H1 (cell line): ENCODE results near the gene DYSF. TPM values are rescaled to one million over a fixed set of nuclear protein-coding genes. Genes with fewer than 3 reads are reported as not detected.
"Not testable (repeated sequence)": the region's sequence is repeated elsewhere in the genome, so short reads cannot be mapped to it uniquely, and the experiment has no call there.

Source experiments
- CTCF ChIA-PET: fragments of 300-600 bp; sonication (Branson Sonifier 250); formaldehyde crosslinking; loops from one replicate; lab custom pipeline; 2021; ENCODE audit not compliant: partially characterized antibody; lab: Charles Lee
- POLR2A ChIA-PET: fragments of 300-600 bp; sonication (Branson Sonifier 250); formaldehyde crosslinking; loops from one replicate; lab custom pipeline; 2021; ENCODE audit warnings: inconsistent platforms; ENCODE audit not compliant: partially characterized antibody; lab: Charles Lee
- DNase-seq, 2 experiments: peaks; one replicate each; pipeline versions ENCODE4 v3.0.0 to v3.0.0-alpha.2; 2010 to 2022; ENCODE audit warnings: low spot score in 2 of 2, low read depth in 1 of 2, mixed read lengths in 1 of 2
- FAIRE-seq: peaks from 2 replicates; lab custom pipeline; 2011; peaks lifted over from hg19 to GRCh38; lab: Jason Lieb, UNC
- H2AFZ ChIP-seq: 2 replicates; pipeline ENCODE4 v1.8.1; 2012; ENCODE audit warnings: low read length, inconsistent platforms
- H2AK5ac ChIP-seq: 2 replicates; pipeline ENCODE4 v1.6.1; 2013; ENCODE audit warnings: low read depth, low read length
- H2BK120ac ChIP-seq: replicated peaks from 2 replicates; pipeline ENCODE3; 2013; ENCODE audit warnings: low read depth, low read length, inconsistent platforms
- H2BK12ac ChIP-seq: 2 replicates; pipeline ENCODE4 v1.6.1; 2013; ENCODE audit warnings: low read depth, low read length
- H2BK15ac ChIP-seq: 2 replicates; pipeline ENCODE4 v1.6.1; 2013; ENCODE audit warnings: low read length
- H2BK20ac ChIP-seq: 2 replicates; pipeline ENCODE4 v1.6.1; 2013; ENCODE audit warnings: low read length
- H2BK5ac ChIP-seq: 2 replicates; pipeline ENCODE4 v1.6.1; 2013; ENCODE audit warnings: low read depth, low read length
- H3K14ac ChIP-seq: 2 replicates; pipeline ENCODE4 v1.6.1; 2013; ENCODE audit warnings: inconsistent platforms; ENCODE audit not compliant: insufficient read length
- H3K18ac ChIP-seq: 2 replicates; pipeline ENCODE4 v1.6.1; 2013; ENCODE audit warnings: low read length; ENCODE audit errors: extremely low read depth
- H3K23ac ChIP-seq: 2 replicates; pipeline ENCODE4 v1.6.1; 2013; ENCODE audit warnings: inconsistent platforms; ENCODE audit not compliant: insufficient read length
- H3K23me2 ChIP-seq: 2 replicates; pipeline ENCODE4 v1.6.1; 2013; ENCODE audit warnings: low read depth, low read length
- H3K27ac ChIP-seq: 2 replicates; pipeline ENCODE4 v1.6.1; 2011; ENCODE audit warnings: low read depth, low read length, inconsistent platforms
- H3K27me3 ChIP-seq, 4 experiments: replicated peaks in 1 of 4; 1 replicate in 1 of 4; 2 replicates in 3 of 4; pipeline versions ENCODE4 v1.6.1 to v1.8.1; 2011 to 2013; ENCODE audit warnings: low read length in 3 of 4, mild to moderate bottlenecking in 3 of 4, inconsistent platforms in 2 of 4, mixed read lengths in 2 of 4, moderate library complexity in 1 of 4; ENCODE audit not compliant: control insufficient read depth in 3 of 4, insufficient read depth in 3 of 4; ENCODE audit errors: extremely low read depth in 1 of 4
- H3K36me3 ChIP-seq, 4 experiments: 2 replicates each; pipeline versions ENCODE4 v1.6.1 to v1.8.1; 2011 to 2013; ENCODE audit warnings: mild to moderate bottlenecking in 4 of 4, low read length in 3 of 4, moderate library complexity in 2 of 4, control low read depth in 1 of 4, inconsistent platforms in 1 of 4; ENCODE audit not compliant: insufficient read depth in 4 of 4, control insufficient read depth in 2 of 4
- H3K4ac ChIP-seq: replicated peaks from 2 replicates; pipeline ENCODE3; 2013; ENCODE audit warnings: low read length, low read depth, mixed read lengths, inconsistent platforms; ENCODE audit not compliant: insufficient read length
- H3K4me1 ChIP-seq, 4 experiments: replicated peaks in 1 of 4; 1 replicate in 1 of 4; 2 replicates in 3 of 4; pipeline versions ENCODE4 v1.6.1 to v1.8.1; 2011 to 2013; ENCODE audit warnings: low read length in 3 of 4, inconsistent platforms in 2 of 4, mixed read lengths in 1 of 4; ENCODE audit not compliant: insufficient read depth in 4 of 4, control insufficient read depth in 3 of 4
- H3K4me2 ChIP-seq, 2 experiments: 2 replicates each; pipeline versions ENCODE4 v1.6.1 to v1.8.1; 2011 to 2013; ENCODE audit warnings: low read depth in 2 of 2, low read length in 2 of 2, control low read depth in 1 of 2, inconsistent platforms in 1 of 2, mild to moderate bottlenecking in 1 of 2; ENCODE audit not compliant: insufficient read depth in 1 of 2
- H3K4me3 ChIP-seq, 4 experiments: fragments of 200-600, 300-600 bp in 1 of 4; sonication (generic), shearing (Covaris generic), sonication (Bioruptor Twin) in 1 of 4; 2 replicates each; pipeline versions ENCODE4 v1.5.1 to v1.8.1; 2011 to 2016; ENCODE audit warnings: low read length in 4 of 4, low read depth in 3 of 4, control low read depth in 2 of 4, inconsistent platforms in 2 of 4, mild to moderate bottlenecking in 2 of 4, mixed read lengths in 1 of 4, moderate library complexity in 1 of 4; ENCODE audit not compliant: insufficient read depth in 2 of 4; ENCODE audit errors: extremely low read depth in 1 of 4
- H3K56ac ChIP-seq: replicated peaks from 2 replicates; pipeline ENCODE3; 2013; ENCODE audit warnings: low read depth, mild to moderate bottlenecking, mixed read lengths, low read length, inconsistent platforms; ENCODE audit not compliant: insufficient read length
- H3K79me1 ChIP-seq: 2 replicates; pipeline ENCODE4 v1.6.1; 2013; ENCODE audit warnings: low read depth, low read length, control low read depth
- H3K79me2 ChIP-seq, 2 experiments: 2 replicates each; pipeline versions ENCODE4 v1.6.1 to v1.8.1; 2012 to 2013; ENCODE audit warnings: low read length in 2 of 2, mild to moderate bottlenecking in 2 of 2, inconsistent platforms in 1 of 2; ENCODE audit not compliant: insufficient read depth in 2 of 2, control insufficient read depth in 1 of 2
- H3K9ac ChIP-seq, 4 experiments: replicated peaks in 1 of 4; 1 replicate in 1 of 4; 2 replicates in 3 of 4; pipeline versions ENCODE4 v1.6.1 to v1.8.1; 2011 to 2013; ENCODE audit warnings: low read depth in 3 of 4, low read length in 3 of 4, control low read depth in 2 of 4, mild to moderate bottlenecking in 2 of 4, moderate library complexity in 2 of 4, inconsistent platforms in 1 of 4; ENCODE audit errors: extremely low read depth in 1 of 4
- H3K9me3 ChIP-seq, 2 experiments: 2 replicates each; pipeline versions ENCODE4 v1.6.1 to v1.8.1; 2012 to 2013; ENCODE audit warnings: mild to moderate bottlenecking in 2 of 2, moderate library complexity in 2 of 2, control low read depth in 1 of 2, inconsistent platforms in 1 of 2, low read depth in 1 of 2, low read length in 1 of 2, mixed read lengths in 1 of 2; ENCODE audit not compliant: insufficient read depth in 2 of 2
- H4K20me1 ChIP-seq, 2 experiments: replicated peaks in 1 of 2; 2 replicates each; pipeline versions ENCODE3 to v1.8.1; 2011 to 2013; ENCODE audit warnings: inconsistent platforms in 2 of 2, low read length in 2 of 2, mild to moderate bottlenecking in 1 of 2; ENCODE audit not compliant: insufficient read depth in 2 of 2, control insufficient read depth in 1 of 2
- H4K5ac ChIP-seq: 2 replicates; pipeline ENCODE4 v1.6.1; 2013; ENCODE audit warnings: low read length, low read depth, mixed read lengths, inconsistent platforms; ENCODE audit not compliant: insufficient read length
- H4K8ac ChIP-seq: 2 replicates; pipeline ENCODE4 v1.8.0; 2013; ENCODE audit warnings: mild to moderate bottlenecking, moderate library complexity, low read length, inconsistent platforms; ENCODE audit not compliant: insufficient read depth; ENCODE audit errors: extremely low read depth
- H4K91ac ChIP-seq: replicated peaks from 2 replicates; pipeline ENCODE3; 2013; ENCODE audit warnings: low read length, mixed read lengths, inconsistent platforms; ENCODE audit not compliant: insufficient read length
- KDM1A ChIP-seq: fragments of 200-600, 300-600 bp; sonication (generic); IDR thresholded peaks from 2 replicates; pipeline ENCODE4 v1.7.1; 2016; ENCODE audit warnings: mild to moderate bottlenecking, low read length, borderline replicate concordance
- WGBS, 2 experiments: shearing (Covaris generic) in 1 of 2; methylation state at CpG; one replicate each; pipeline versions ENCODE4 v1.1.6 to v1.1.7; 2013 to 2015; ENCODE audit warnings: low lambda C conversion rate in 2 of 2, mixed read lengths in 2 of 2, inconsistent platforms in 1 of 2, low coverage in 1 of 2, missing lambda C conversion rate in 1 of 2; ENCODE audit not compliant: insufficient replicate concordance in 2 of 2, insufficient coverage in 1 of 2, insufficient read length in 1 of 2; ENCODE audit errors: extremely low coverage in 1 of 2, missing lambda C conversion rate in 1 of 2; 5-methylcytosine and 5-hydroxymethylcytosine counted together
- polyA plus RNA-seq, 7 experiments: library from polyadenylated mRNA; depleted of rRNA in 3 of 7; stranded (reverse) in 5 of 7; unstranded in 2 of 7; fragments of >200 nt in 5 of 7; fragments of 200-250 nt in 2 of 7; gene quantifications; 1 replicate in 5 of 7; 2 replicates in 1 of 7; 4 replicates in 1 of 7; pipeline versions ENCODE4 v1.2.1 to v1.2.3, GENCODE V29; 2011 to 2013; ENCODE audit warnings: missing spikeins in 2 of 7, mixed read lengths in 2 of 7
- total RNA-seq: library from RNA; stranded (reverse); fragmentation: NEBNext Ultra II Directional; extraction: Animal tissue kit (Norgen Biotek cat#: 25700); gene quantifications from 2 replicates; pipeline ENCODE4 v1.2.1, GENCODE V29; 2021

DYSF gene
- total and polyA plus RNA-seq, 2 of the 8 experiments (the other 6 are each of a cell fraction or from before 2014, with no cell fraction given): 5.8 to 7.1 TPM

- H3K14ac ChIP-seq, H4K5ac ChIP-seq, H2BK12ac ChIP-seq, H3K79me2 ChIP-seq, H4K8ac ChIP-seq, H2BK20ac ChIP-seq, FAIRE-seq, H4K91ac ChIP-seq, H3K18ac ChIP-seq, H3K27ac ChIP-seq, H3K23ac ChIP-seq, H2AFZ ChIP-seq, DNase-seq, H2BK15ac ChIP-seq, H3K36me3 ChIP-seq, H3K27me3 ChIP-seq, H4K20me1 ChIP-seq, H2BK5ac ChIP-seq, H3K4me2 ChIP-seq, H3K23me2 ChIP-seq, H3K79me1 ChIP-seq, H3K9ac ChIP-seq, H2BK120ac ChIP-seq, H3K4ac ChIP-seq, H3K56ac ChIP-seq, H2AK5ac ChIP-seq, H3K4me3 ChIP-seq, H3K4me1 ChIP-seq, H3K9me3 ChIP-seq: not testable (repeated sequence)
- ChIA-PET CTCF (interaction anchor here (0.6 to 0.7 kb wide), 2 partner anchors 18 to 149 kb away, joined by 3 read pairs; no protein-coding TSS in a partner anchor), POLR2A (interaction anchor here (1.6 kb wide), 1 partner anchor 10 kb away, joined by 4 read pairs; no protein-coding TSS in a partner anchor)
- peak; percentile 46; the same call in 1 of the 2 replicates for TF ChIP-seq KDM1A
- WGBS, 2 experiments: 86% methylated on average over 3 of the region's 3 CpGs; no CpG with 5 or more reads in 1 of the 2 experiments
Observed at GRCh38 chr2:71491551-71491950, 38.2 kb downstream of the DYSF start.
